ENCODE results near the gene CDH18.

Gene CDH18

DNA sequence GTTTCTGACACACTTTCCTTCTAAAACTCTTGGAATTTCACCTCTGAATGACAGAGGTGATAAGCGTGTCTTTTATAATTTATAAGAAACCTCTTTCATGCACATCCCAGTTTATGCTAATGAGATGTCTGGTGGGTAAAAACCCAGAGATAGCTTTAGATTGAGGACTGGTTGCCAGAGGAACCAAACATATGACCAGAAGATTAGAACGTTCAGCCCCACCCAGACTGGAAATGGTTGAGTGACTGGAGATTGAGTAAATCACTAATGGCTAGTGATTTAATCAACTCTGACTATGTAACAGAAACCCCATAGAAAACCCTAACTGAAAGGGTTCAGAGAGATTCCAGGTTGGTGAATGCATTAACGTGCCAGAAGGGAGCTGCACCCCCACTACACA is 69.2 kb downstream of the CDH18 start:
- Histone ChIP-seq H3K9me3 (ENCODE audit: insufficient read depth, low read depth, low read length) (no peaks in the 10 kb centered on the region), H3K4me2 (ENCODE audit: low read depth, low read length, poor library complexity, severe bottlenecking) (no peak overlapping the region), H3K79me2 (ENCODE audit: insufficient read depth, low read length) (no peaks in the 10 kb centered on the region), H3K4me1 (ENCODE audit: insufficient read depth, low read length, poor library complexity, severe bottlenecking) (no peaks in the 10 kb centered on the region), H3K4me3 (ENCODE audit: low read length, poor library complexity, severe bottlenecking) (no peak overlapping the region), H3F3A (ENCODE audit: low read depth) (no peaks in the 10 kb centered on the region), H2AFZ (ENCODE audit: low read length) (no peak overlapping the region), H3K9ac (ENCODE audit: low read depth, low read length, poor library complexity, severe bottlenecking) (no peak overlapping the region), H4K20me1 (ENCODE audit: insufficient read depth, low read length, poor library complexity, severe bottlenecking) (no peaks in the 10 kb centered on the region), H3K36me3 (ENCODE audit: insufficient read depth, low read length) (no peaks in the 10 kb centered on the region), H3K27me3 (ENCODE audit: insufficient read depth, low read length, poor library complexity, severe bottlenecking) (no peaks in the 10 kb centered on the region), H3K9me2 (replicated peaks; ENCODE audit: low read depth, low read length) (no peaks in the 10 kb centered on the region)
- TF ChIP-seq, protein P1, sequence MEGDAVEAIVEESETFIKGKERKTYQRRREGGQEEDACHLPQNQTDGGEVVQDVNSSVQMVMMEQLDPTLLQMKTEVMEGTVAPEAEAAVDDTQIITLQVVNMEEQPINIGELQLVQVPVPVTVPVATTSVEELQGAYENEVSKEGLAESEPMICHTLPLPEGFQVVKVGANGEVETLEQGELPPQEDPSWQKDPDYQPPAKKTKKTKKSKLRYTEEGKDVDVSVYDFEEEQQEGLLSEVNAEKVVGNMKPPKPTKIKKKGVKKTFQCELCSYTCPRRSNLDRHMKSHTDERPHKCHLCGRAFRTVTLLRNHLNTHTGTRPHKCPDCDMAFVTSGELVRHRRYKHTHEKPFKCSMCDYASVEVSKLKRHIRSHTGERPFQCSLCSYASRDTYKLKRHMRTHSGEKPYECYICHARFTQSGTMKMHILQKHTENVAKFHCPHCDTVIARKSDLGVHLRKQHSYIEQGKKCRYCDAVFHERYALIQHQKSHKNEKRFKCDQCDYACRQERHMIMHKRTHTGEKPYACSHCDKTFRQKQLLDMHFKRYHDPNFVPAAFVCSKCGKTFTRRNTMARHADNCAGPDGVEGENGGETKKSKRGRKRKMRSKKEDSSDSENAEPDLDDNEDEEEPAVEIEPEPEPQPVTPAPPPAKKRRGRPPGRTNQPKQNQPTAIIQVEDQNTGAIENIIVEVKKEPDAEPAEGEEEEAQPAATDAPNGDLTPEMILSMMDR (conservative IDR thresholded peaks at IDR 0.05; ENCODE audit: low read length) = no peak
- TF ChIP-seq EZH2phosphoT487 (IDR thresholded peaks at IDR 0.05; ENCODE audit: borderline replicate concordance) = no peak

DNA sequence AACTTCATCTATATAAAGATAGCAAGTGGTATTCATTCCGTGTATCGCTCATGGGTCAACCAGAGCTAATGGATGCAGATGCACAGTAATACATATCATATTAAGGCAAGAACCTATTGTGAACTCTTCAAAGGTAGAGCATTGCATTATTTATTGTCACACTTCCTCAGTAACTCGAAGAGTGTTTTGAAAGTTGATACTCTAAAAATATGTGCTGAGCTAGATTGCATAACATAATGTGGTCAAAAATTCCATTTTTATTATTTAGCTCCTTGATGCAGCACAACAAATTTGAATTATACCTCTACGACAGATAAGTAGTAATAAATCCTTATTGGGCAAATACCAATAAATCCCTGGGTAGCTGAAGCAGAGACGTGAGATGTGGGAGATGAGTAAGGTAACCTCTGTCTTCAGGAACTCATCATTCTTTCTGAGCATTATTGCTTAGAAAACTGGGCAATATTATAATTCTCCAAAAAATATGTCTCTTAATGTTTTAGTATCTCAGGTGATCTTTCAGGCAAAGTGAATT is 70.3 kb downstream of the CDH18 start:
- no peaks in the 10 kb centered on the region for H3K36me3 ChIP-seq (ENCODE audit: insufficient read depth, low read length)
- no peak overlapping the region for H3K9ac ChIP-seq (ENCODE audit: low read depth, low read length, poor library complexity, severe bottlenecking)
- H4K20me1 ChIP-seq (ENCODE audit: insufficient read depth, low read length, poor library complexity, severe bottlenecking) = no peaks in the 10 kb centered on the region
- TF ChIP-seq, protein P1 (conservative IDR thresholded peaks at IDR 0.05; ENCODE audit: low read length) = no peak
- no peak for TF ChIP-seq EZH2phosphoT487 (IDR thresholded peaks at IDR 0.05; ENCODE audit: borderline replicate concordance)
- H3K4me3 ChIP-seq (ENCODE audit: low read length, poor library complexity, severe bottlenecking) = no peak overlapping the region
- H3K9me3 ChIP-seq (ENCODE audit: insufficient read depth, low read depth, low read length) = no peaks in the 10 kb centered on the region
- no peaks in the 10 kb centered on the region for H3K4me1 ChIP-seq (ENCODE audit: insufficient read depth, low read length, poor library complexity, severe bottlenecking)
- no peaks in the 10 kb centered on the region for H3K79me2 ChIP-seq (ENCODE audit: insufficient read depth, low read length)
- H3K4me2 ChIP-seq (ENCODE audit: low read depth, low read length, poor library complexity, severe bottlenecking) = no peak overlapping the region
- no peaks in the 10 kb centered on the region for H3K9me2 ChIP-seq (replicated peaks; ENCODE audit: low read depth, low read length)
- H3F3A ChIP-seq (ENCODE audit: low read depth) = no peaks in the 10 kb centered on the region
- H3K27me3 ChIP-seq (ENCODE audit: insufficient read depth, low read length, poor library complexity, severe bottlenecking) = no peaks in the 10 kb centered on the region
- no peak overlapping the region for H2AFZ ChIP-seq (ENCODE audit: low read length)

DNA sequence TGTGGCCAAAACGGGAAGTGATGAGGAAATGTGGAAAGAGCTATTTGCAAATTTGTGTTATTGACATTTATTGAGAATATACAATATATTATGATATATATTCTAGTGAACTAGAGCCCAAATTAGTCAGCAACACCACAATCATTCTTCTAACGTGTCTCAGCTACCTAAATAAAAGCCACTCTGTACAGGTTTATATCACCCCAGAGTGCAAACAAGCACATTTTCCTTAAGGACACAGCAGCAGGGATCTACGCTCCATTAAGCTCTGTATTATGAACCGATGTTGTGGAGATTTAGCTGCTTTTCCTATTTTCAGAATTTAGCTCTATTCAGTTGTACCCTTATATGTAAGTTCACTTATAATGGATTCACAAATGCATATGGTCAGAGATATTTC is 77.9 kb downstream of the CDH18 start:
- H3K27me3 ChIP-seq (ENCODE audit: insufficient read depth, low read length, poor library complexity, severe bottlenecking) = no peaks in the 10 kb centered on the region
- H3K4me3 ChIP-seq (ENCODE audit: low read length, poor library complexity, severe bottlenecking) = no peak overlapping the region
- TF ChIP-seq, protein P1 (conservative IDR thresholded peaks at IDR 0.05; ENCODE audit: low read length) = no peak
- TF ChIP-seq EZH2phosphoT487 (IDR thresholded peaks at IDR 0.05; ENCODE audit: borderline replicate concordance) = no peak
- H3K4me2 ChIP-seq (ENCODE audit: low read depth, low read length, poor library complexity, severe bottlenecking) = no peak overlapping the region
- no peak overlapping the region for H2AFZ ChIP-seq (ENCODE audit: low read length)
- no peak overlapping the region for H3K9ac ChIP-seq (ENCODE audit: low read depth, low read length, poor library complexity, severe bottlenecking)
- H3K4me1 ChIP-seq (ENCODE audit: insufficient read depth, low read length, poor library complexity, severe bottlenecking) = no peaks in the 10 kb centered on the region
- no peaks in the 10 kb centered on the region for H3K79me2 ChIP-seq (ENCODE audit: insufficient read depth, low read length)
- no peaks in the 10 kb centered on the region for H3K9me2 ChIP-seq (replicated peaks; ENCODE audit: low read depth, low read length)
- H3K9me3 ChIP-seq (ENCODE audit: insufficient read depth, low read depth, low read length) = no peaks in the 10 kb centered on the region
- no peaks in the 10 kb centered on the region for H3F3A ChIP-seq (ENCODE audit: low read depth)
- H3K36me3 ChIP-seq (ENCODE audit: insufficient read depth, low read length) = no peaks in the 10 kb centered on the region
- H4K20me1 ChIP-seq (ENCODE audit: insufficient read depth, low read length, poor library complexity, severe bottlenecking) = no peaks in the 10 kb centered on the region
